ENCODE results near the gene ZSWIM8. TPM values are rescaled to one million over a fixed set of nuclear protein-coding genes. Genes with fewer than 3 reads are reported as not detected.
A peak's percentile ranks its signal among the peaks of the same experiment; 100 is the strongest.
"Not testable (repeated sequence)": the region's sequence is repeated elsewhere in the genome, so short reads cannot be mapped to it uniquely, and the experiment has no call there.

Gene ZSWIM8
- total RNA-seq, result 10 to 100 TPM; 52.6 to 81.4 (median 78.9) TPM

GRCh38 chr10:73785211-73785720 is at the start of gene ZSWIM8:
TSS of gene ZSWIM8 (plus strand) at chr10:73785606. CDS start at chr10:73785879, 273 bp downstream.
- Histone ChIP-seq H3K36me3 (peaks cover 0 to 17% of the 10 kb centered on the region in 2 donors), H3K27ac (peak within 1 kb of the TSS; percentile 80 to 95 (median 90)), H3K4me1 (peaks cover 53 to 62% of the 10 kb centered on the region in 2 donors), H3K9me3 (no peaks in the 10 kb centered on the region), H3K27me3 (no peaks in the 10 kb centered on the region), H3K4me3 (peak within 1 kb of the TSS; percentile 73 to 93 (median 86))
- TF ChIP-seq CTCF (IDR thresholded peaks at IDR 0.05 in 4 of 5, conservative IDR thresholded peaks at IDR 0.05 in 1 of 5), result peak in 1 of 5 experiments; percentile 25
- TF ChIP-seq POLR2A (IDR thresholded peaks at IDR 0.05), result peak; percentile 85 to 92
- intact Hi-C loops (cut with DNase I; ENCODE audit: low total_unique reads) (loop anchor here (1.0 to 5.0 kb wide), 3 partner anchors 26 to 92 kb away; partner anchors contain the start of genes NDST2 and SEC24C), in situ Hi-C loops (cut with MboI; ENCODE audit: low sequenced_read_pairs in 4 of 4) (no loop called here)
- ATAC-seq (peak; percentile 93 to 94), DNase-seq (peak; percentile 89 to 91)

GRCh38 chr10:73740501-73741254 is 44.7 kb upstream of the ZSWIM8 start:
- peaks cover 24 to 25% of the 10 kb centered on the region in 2 donors for H3K4me1 ChIP-seq
- ATAC-seq; intact Hi-C loops (cut with DNase I; ENCODE audit: low total_unique reads); H3K36me3 ChIP-seq; H3K4me3 ChIP-seq; H3K9me3 ChIP-seq; H3K27me3 ChIP-seq; in situ Hi-C loops (cut with MboI; ENCODE audit: low sequenced_read_pairs in 4 of 4); DNase-seq: not testable (repeated sequence)
- H3K27ac ChIP-seq, result peak overlapping the region in 1 of 4 donors; percentile 7

GRCh38 chr10:73742454-73742734 is 43.0 kb upstream of the ZSWIM8 start:
- intact Hi-C loops (cut with DNase I; ENCODE audit: low total_unique reads) (no loop called here), in situ Hi-C loops (cut with MboI; ENCODE audit: low sequenced_read_pairs in 4 of 4) (no loop called here)
- H3K27me3 ChIP-seq, result no peaks in the 10 kb centered on the region
- no peak overlapping the region for H3K4me3 ChIP-seq
- peak overlapping the region in 3 of 4 donors; percentile 21 to 96 (median 22) for H3K27ac ChIP-seq
- peaks cover 0 to 12% of the 10 kb centered on the region in 2 donors for H3K36me3 ChIP-seq
- no peaks in the 10 kb centered on the region for H3K9me3 ChIP-seq
- DNase-seq (no peak), ATAC-seq (no peak)
- H3K4me1 ChIP-seq, result peaks cover 31 to 34% of the 10 kb centered on the region in 2 donors
- TF ChIP-seq POLR2A (IDR thresholded peaks at IDR 0.05) (no peak), CTCF (IDR thresholded peaks at IDR 0.05 in 4 of 5, conservative IDR thresholded peaks at IDR 0.05 in 1 of 5) (no peak)

- no peaks in the 10 kb centered on the region for H3K27me3 ChIP-seq
- ATAC-seq (peak; percentile 1 to 6), DNase-seq (no peak)
- H3K27ac ChIP-seq, result peak overlapping the region; percentile 85 to 96 (median 90)
- in situ Hi-C loops (cut with MboI; ENCODE audit: low sequenced_read_pairs in 4 of 4) (no loop called here), intact Hi-C loops (cut with DNase I; ENCODE audit: low total_unique reads) (no loop called here)
- peak overlapping the region; percentile 74 to 93 (median 86) for H3K4me3 ChIP-seq
- no peak for TF ChIP-seq POLR2A (IDR thresholded peaks at IDR 0.05)
- TF ChIP-seq CTCF (IDR thresholded peaks at IDR 0.05 in 4 of 5, conservative IDR thresholded peaks at IDR 0.05 in 1 of 5), result no peak
- peaks cover 0 to 18% of the 10 kb centered on the region in 2 donors for H3K36me3 ChIP-seq
- H3K9me3 ChIP-seq, result no peaks in the 10 kb centered on the region
- H3K4me1 ChIP-seq, result peaks cover 31 to 34% of the 10 kb centered on the region in 2 donors
Observed at GRCh38 chr10:73743327-73743904, 42.0 kb upstream of the ZSWIM8 start.

Data from gastrocnemius medialis (tissue), 4 donors.